ENCODE results near the gene PAM. TPM values are rescaled to one million over a fixed set of nuclear protein-coding genes. Genes with fewer than 3 reads are reported as not detected.

PAM gene
- total and polyA plus RNA-seq, 2 of the 13 experiments (the other 11 are each of a cell fraction or from before 2014, with no cell fraction given), result 20.2 to 79.1 TPM

DNA sequence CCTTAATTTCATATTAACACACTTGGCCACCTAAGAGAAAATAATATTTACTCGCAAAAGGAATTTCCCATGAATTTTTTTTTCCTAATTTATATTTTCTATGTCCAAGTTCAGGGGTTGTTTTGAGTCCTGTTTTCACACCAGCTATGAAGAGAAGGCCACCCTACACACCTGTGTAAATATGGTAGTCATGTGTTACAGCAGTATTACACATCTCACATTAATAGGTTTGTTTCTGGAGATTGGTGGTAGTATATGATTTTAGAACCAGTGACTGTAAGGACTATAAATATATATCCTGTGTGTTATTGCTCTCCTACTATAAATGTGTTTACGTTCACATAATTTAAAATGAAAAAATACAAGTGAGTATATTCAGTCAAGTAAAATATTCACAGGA, 147.5 kb downstream of the PAM start:
- in situ Hi-C loops (cut with HindIII; ENCODE audit: extremely low pct_ligation_motif_present, low pct_unique_long_range_greater_than_20kb) (no loop called here), intact Hi-C loops (cut with micrococcal nuclease; ENCODE audit: unreplicated experiment) (no loop called here)
- no peaks in the 10 kb centered on the region for H3K27me3 ChIP-seq (ENCODE audit: control insufficient read depth in 1 of 2, insufficient read depth in 2 of 2, low read length in 2 of 2)
- peaks cover 22% of the 10 kb centered on the region for H3K4me1 ChIP-seq (ENCODE audit: insufficient read depth, low read length)
- DNase-seq (ENCODE audit: low spot score) (no peak), FAIRE-seq (no peak), ATAC-seq (no peak)
- no peaks in the 10 kb centered on the region for H3K36me3 ChIP-seq (replicated peaks in 1 of 2; ENCODE audit: control insufficient read depth in 1 of 2, insufficient read depth in 2 of 2, low read length in 2 of 2)
- H3K79me2 ChIP-seq (ENCODE audit: insufficient read depth, low read length), result no peaks in the 10 kb centered on the region
- TF ChIP-seq SMAD1 (CRISPR knock-in tag; IDR thresholded peaks at IDR 0.05; ENCODE audit: borderline replicate concordance, low read depth) (no peak), ZFP41 (CRISPR knock-in tag; IDR thresholded peaks at IDR 0.05; ENCODE audit: borderline replicate concordance) (no peak), ZNF3 (CRISPR knock-in tag; IDR thresholded peaks at IDR 0.05) (no peak), MEF2D (CRISPR knock-in tag; IDR thresholded peaks at IDR 0.05) (no peak), HNF4A (CRISPR knock-in tag; IDR thresholded peaks at IDR 0.05) (no peak), GPN1 (CRISPR knock-in tag; IDR thresholded peaks at IDR 0.05; ENCODE audit: borderline replicate concordance) (no peak)
- TF ChIP-seq, protein P1, sequence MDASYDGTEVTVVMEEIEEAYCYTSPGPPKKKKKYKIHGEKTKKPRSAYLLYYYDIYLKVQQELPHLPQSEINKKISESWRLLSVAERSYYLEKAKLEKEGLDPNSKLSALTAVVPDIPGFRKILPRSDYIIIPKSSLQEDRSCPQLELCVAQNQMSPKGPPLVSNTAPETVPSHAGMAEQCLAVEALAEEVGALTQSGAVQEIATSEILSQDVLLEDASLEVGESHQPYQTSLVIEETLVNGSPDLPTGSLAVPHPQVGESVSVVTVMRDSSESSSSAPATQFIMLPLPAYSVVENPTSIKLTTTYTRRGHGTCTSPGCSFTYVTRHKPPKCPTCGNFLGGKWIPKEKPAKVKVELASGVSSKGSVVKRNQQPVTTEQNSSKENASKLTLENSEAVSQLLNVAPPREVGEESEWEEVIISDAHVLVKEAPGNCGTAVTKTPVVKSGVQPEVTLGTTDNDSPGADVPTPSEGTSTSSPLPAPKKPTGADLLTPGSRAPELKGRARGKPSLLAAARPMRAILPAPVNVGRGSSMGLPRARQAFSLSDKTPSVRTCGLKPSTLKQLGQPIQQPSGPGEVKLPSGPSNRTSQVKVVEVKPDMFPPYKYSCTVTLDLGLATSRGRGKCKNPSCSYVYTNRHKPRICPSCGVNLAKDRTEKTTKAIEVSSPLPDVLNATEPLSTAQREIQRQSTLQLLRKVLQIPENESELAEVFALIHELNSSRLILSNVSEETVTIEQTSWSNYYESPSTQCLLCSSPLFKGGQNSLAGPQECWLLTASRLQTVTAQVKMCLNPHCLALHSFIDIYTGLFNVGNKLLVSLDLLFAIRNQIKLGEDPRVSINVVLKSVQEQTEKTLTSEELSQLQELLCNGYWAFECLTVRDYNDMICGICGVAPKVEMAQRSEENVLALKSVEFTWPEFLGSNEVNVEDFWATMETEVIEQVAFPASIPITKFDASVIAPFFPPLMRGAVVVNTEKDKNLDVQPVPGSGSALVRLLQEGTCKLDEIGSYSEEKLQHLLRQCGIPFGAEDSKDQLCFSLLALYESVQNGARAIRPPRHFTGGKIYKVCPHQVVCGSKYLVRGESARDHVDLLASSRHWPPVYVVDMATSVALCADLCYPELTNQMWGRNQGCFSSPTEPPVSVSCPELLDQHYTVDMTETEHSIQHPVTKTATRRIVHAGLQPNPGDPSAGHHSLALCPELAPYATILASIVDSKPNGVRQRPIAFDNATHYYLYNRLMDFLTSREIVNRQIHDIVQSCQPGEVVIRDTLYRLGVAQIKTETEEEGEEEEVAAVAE (CRISPR knock-in tag; IDR thresholded peaks at IDR 0.05; ENCODE audit: borderline replicate concordance), result no peak
- no peak overlapping the region for H3K4me3 ChIP-seq (replicated peaks in 1 of 3; ENCODE audit: insufficient read depth in 1 of 3, low read depth in 2 of 3, low read length in 3 of 3)
- CTCF ChIA-PET (ENCODE audit: low intra/inter-chr PET ratio, low total read pairs), result no interaction called here
- no peaks in the 10 kb centered on the region for H3K9me3 ChIP-seq (ENCODE audit: low read length)
- WGBS (ENCODE audit: low lambda C conversion rate), result 85% methylated on average over 2 of the region's 2 CpGs
- no peak overlapping the region for H2AFZ ChIP-seq (ENCODE audit: low read length)
- no peak overlapping the region for H3K4me2 ChIP-seq (ENCODE audit: low read depth, low read length)
- no TSS peak for BruUV-seq (replicated peaks)
- H3K9ac ChIP-seq (ENCODE audit: insufficient read depth, low read depth, low read length), result no peak overlapping the region
- POLR2A ChIA-PET, result no interaction called here
- H4K20me1 ChIP-seq (ENCODE audit: insufficient read depth, low read length), result no peaks in the 10 kb centered on the region
- H3K27ac ChIP-seq (ENCODE audit: extremely low read length, insufficient read depth, low read length), result no peak overlapping the region
